HG03571 (cell line): Measurements from ENCODE around the gene TYMP.
"Not testable (repeated sequence)": the region's sequence is repeated elsewhere in the genome, so short reads cannot be mapped to it uniquely, and the experiment has no call there.

Source experiments
- ATAC-seq: cut with Tn5 transposase; IDR thresholded peaks from one replicate; pipeline ENCODE4 v1.9.1; 2021; ENCODE audit not compliant: unreplicated experiment

The TYMP gene

DNA sequence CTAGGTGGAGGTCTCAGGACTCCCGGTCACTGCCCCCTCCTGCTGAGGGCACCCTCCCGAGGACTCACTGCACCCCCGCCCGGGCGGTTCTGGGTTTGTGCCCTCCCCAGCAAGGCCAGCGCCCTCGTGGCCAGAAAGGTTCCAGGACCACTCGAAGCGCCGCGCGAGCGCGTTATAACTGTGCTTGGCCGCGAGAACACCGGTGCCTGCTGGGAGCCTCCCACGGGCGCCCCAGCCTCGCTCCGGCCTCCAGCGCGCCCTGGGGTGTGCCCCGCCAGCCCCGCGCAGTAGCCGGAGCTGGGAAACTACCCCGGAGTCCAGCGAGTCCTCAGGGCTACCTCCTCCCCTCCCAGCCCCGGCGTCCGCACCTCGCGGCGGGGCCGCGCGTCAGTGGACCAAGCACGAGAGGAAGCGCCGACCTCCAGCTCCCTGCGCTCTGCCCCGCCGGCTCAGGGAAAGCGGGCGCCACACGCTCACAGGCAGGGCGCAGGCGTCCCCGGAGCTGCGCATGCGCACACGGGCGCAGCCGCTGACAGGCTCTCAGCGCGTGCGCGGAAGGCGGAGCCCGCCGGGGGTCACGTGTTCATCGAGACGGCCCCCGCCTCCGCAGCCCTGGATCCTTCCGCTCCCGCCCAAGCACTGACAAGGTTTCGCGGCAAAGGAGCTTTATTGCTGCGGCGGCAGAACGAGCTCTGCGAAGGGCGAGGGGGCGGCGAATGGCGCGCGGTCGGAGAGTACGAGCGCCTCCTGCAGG, 4.5 kb downstream of the TYMP start, which contains the start of gene SCO2:
SCO2 (minus strand) TSS at position 495 of the 754 bp plus-strand sequence. CDS start 1,187 bp downstream, outside the sequence.
- peak; percentile 36 for ATAC-seq

DNA sequence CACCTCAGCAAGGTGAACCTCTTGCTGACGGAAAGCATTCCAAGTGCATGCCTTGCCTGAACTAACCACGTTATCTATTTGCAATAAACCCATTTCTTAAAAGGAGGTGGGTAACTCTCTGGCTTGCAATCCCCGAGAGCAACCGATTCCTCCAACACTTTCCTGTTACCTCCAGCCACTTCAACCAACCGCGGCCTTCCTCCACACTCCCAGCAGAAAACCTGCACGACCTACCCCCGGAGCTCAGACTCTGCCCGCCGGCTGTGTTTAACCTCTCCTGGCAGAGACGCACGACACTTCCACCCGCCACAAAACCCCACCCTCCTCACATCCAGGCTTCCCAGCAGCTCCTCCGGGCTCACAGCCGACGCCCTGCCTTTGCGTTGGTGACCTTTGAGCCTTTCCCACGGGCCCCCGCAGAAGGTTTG, 5.1 kb downstream of the TYMP start:
- no peak for ATAC-seq

DNA sequence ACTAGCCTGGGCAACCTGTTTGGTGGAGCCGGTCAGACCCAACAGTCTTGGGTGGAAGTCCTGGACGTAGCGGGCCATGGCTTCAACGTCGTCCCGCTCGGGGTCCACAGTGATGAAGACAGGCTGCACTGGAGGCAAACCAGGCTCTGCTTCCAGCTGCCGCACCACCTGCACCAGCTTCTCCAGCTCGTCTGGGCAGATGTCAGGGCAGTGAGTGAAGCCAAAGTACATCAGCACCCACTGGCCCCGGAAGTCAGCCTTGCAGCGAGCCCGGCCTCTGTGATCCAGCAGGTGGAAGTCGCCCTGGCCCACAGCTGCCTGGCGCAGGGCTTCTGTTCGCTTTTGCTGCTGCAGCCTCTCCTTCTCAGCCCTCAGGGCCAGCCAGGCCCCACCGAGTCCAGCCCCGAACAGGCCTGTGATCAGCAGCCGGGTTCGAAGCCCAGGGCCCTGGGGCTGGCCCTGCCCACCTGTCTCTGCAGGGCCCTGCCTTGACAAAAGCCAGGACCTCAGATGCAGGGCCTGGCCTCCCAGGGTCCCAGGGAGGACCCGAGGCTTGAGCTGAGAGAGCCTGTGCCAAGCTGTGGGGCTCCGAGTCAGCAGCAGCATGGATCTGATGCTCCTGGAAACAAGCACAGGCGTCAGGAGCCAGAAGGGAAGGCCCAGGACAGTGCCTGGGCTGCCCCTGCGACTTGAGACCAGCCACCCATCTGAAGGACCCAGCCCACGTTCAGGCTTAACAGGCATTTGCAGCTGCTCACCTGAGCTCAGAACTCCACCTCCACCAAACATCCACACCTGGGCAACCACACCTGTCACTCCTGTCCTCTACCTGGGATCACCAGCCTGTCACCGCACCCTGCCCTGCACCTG, 5.8 kb downstream of the TYMP start:
- ATAC-seq, result no peak

DNA sequence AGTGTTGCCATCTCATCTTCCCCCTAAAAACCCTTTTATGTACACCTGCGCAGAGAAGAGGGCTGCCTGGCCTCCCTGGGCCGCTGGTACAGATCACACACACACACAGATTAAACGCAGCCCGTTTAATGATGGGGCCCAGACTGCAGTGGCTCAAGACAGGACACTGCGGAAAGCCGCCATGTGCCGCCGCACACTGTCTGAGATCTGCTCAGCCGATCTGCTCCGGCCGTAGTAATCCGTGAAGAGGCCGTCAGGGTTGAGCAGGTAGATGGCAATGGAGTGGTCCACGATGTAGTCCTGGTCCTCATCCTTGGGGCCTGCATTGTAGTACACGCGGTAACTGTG, 6.4 kb downstream of the TYMP start:
- ATAC-seq, result no peak

DNA sequence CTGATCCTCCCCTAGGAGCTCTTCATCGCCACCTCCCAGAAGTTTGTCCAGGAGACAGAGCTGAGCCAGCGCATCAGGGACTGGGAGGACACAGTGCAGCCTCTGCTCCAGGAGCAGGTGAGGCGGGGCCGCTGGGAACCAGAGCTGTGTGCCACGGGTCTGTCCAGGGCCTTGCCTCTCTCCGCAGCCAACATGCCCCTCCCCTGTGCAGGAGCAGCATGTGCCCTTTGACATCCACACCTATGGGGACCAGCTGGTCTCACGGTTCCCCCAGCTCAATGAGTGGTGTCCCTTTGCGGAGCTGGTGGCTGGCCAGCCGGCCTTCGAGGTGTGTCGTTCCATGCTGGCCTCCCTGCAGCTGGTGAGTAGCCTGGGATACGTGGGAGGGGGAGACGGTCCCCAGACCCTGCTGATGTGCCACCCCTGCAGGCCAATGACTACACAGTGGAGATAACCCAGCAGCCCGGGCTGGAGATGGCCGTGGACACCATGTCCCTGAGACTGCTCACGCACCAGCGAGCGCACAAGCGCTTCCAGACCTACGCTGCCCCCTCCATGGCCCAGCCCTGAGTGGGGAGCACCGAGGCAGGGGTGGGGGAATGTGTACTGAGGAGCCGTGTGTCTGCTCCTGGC, 6.9 kb downstream of the TYMP start:
- ATAC-seq, result no peak

DNA sequence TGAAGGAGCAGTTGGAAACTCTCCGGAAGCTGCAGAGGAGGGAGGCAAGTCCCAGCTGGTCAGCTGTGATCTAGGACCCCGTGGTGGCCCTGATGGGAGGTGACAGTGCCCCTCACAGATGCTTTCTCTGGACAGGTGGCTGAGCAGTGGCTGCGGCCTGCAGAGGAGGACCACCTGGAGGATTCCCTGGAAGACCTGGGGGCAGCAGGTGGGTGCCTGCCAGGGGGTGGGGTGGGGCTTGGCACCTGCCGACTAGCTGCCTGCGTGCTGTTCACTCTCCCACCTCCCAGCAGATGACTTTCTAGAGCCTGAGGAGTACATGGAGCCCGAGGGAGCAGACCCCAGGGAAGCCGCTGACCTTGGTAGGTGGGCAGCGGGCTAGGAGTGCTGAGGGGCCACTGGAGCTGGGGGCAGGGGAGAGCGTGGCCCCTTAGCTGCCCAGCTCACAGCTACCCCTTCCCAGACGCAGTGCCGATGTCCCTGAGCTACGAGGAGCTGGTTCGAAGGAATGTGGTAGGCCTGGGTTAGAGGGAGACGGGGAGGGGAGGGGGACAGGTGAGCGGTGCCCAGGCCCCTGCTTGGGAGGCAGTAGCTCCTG, 7.5 kb downstream of the TYMP start:
- no peak for ATAC-seq

DNA sequence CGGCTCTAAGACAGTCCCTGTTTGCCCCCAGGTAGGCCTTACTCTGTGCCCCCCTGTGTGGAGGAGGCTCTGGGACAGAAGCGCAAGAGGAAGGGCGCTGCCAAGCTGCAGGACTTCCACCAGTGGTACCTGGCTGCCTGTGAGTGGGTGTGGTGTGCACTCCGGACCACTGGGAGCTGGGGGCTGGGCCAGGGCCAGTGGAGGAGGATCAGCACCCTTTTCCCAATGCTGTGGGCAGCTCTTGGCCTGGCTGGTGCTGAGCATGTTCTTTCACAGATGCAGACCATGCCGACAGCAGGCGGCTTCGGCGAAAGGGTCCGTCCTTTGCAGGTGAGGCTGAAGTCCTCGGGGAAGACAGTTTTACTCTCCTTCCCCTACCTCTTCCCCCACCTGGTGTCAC, 8.1 kb downstream of the TYMP start:
- no peak for ATAC-seq

DNA sequence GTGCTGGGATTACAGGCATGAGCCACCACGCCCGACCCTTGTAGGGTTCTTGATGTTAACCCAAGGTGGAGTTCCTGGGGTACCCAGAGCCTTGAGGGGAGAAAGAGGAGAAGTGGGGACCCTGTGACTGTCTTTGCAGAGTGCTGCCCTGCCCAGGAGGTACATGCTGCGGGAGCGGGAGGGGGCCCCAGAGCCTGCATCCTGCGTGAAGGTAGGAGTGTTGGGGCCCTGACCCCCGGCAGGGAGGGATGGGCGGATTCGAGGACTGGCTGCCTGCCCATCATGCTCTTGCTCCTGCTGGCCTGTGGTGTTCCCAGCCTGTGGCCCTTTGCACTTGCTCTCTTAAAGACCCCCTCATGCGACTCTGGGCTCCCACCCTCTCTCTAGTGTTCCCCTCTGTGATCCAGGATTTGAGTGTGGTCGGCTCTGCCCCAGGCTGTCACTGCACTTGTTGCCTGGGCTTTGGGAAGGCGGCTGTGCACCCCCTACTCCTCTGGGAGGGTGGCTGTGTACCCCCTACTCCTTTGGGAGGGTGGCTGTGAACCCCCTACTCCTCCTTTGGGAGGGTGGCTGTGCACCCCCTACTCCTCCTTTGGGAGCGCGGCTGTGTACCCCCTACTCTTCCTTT, 8.9 kb downstream of the TYMP start:
- ATAC-seq, result no peak

DNA sequence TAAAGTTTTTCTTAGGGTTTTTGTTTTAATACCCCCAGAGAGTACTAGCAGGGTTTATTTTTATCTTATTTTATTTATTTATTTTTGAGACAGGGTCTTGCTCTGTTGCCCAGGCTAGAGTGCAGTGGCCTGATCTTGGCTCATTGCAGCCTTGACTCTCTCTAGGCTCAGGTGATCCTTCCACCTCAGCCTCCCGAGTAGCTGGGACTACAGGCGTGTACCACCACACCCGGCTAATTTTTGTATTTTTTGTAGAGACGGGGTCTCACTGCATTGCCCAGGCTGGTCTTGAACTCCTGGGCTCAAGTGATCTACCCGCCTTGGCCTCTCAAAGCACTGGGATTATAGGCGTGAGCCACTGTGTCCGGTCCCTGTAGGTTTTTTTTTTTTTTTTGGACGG, 9.6 kb downstream of the TYMP start:
- ATAC-seq, result not testable (repeated sequence)

DNA sequence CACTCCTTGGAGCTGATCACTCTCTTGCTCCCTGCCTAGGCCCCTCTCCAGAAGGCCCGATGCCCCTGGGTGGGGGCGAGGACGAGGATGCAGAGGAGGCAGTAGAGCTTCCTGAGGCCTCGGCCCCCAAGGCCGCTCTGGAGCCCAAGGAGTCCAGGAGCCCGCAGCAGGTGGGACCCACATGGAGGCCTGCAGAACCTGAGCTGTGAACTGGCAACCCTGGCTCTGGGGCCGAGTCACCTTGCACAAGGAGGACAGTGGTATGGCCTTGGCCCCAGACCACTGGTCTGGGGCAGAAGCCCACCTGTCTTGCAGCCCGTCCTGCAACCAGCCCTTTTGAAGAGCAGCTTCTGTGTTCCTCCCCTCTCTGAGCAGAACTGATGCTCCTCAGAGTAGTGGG, 10.7 kb downstream of the TYMP start:
- ATAC-seq, result no peak

DNA sequence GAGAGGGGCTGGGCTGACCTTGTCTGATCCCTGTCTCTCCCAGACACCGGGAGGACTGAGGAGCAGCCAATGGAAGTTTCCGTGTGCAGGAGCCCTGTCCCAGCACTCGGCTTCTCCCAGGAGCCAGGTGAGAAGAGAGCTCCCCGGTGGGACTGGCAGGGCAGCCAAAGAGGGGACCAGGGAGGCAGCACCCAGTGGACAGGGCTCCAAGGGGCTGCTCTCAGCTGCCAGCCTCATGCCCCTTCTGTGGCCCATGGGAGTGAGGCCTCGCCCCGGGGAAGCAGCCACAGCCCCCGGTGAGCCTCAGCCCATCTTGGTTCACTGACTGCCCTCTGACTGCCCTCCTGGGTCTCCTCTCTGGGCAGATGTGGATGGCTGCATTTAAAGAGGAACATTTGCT, 11.2 kb downstream of the TYMP start:
- ATAC-seq, result no peak

DNA sequence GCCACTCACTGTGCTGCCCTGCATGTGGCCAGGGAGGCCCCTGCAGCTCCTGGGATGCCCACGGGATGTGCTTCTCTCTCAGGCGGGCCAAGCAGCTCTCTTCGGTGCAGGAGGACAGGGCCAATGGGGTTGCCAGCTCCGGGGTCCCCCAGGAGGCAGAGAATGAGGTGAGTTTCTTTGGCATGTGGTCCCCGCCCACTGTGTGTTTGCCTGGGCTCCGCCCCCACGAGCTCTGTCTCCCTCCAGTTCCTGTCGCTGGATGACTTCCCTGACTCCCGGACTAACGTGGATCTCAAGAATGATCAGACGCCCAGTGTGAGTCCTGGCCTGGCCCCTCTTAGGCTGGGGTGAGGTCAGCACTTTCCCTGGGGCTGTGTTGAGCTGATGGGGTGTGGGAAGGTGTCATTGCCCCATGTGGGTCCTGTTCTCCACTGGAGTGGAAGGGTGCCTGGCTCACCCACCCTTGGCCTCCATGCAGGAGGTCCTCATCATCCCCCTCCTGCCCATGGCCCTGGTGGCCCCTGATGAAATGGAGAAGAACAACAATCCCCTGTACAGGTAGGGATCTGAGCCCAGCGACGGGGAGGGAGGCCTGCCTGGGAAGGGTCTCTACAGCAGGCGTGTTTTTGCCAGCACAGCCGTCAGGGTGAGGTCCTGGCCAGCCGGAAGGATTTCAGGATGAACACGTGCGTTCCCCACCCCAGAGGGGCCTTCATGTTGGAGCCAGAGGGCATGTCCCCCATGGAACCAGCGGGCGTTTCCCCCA, 12.1 kb downstream of the TYMP start:
- no peak for ATAC-seq

DNA sequence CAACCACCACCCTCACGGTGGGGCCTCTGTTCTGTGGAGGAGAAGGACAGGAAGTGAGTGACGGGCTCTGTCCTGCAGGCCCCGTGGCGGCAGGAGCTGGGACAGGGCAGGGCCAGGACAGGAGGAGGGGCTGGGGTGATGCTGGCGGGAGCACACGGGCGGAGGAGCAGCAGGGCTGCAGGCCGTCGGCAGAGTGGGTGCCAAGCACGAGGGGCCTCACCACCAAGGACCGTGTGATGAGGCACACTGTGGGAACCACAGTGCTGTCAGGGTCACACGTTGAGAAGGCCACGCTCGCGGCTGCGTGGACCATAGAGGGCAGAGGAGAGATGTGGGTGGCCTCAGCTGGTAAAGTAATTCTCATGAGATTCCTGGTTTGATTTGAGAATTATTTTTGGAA, 12.9 kb downstream of the TYMP start:
- no peak for ATAC-seq

DNA sequence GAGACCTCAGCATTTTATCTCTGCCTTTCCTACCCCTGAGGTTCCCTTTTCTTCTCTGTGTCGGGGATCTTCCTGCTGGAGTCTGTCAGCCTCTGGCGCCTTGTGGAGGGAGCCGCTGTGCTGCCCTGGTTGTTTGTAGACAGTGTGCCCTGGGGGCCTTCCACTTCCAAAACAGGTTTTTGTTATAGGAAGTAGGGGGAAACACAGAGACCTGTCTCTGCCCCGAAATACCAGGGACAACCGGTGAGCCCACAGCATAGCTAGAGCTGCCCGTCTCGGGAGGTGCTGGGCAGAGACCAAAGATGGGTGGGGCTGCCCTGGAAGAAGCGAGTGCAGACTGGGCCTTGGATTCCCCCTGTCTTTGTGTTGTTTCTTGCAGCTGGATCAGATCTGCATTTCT, 13.7 kb downstream of the TYMP start:
- ATAC-seq, result no peak

DNA sequence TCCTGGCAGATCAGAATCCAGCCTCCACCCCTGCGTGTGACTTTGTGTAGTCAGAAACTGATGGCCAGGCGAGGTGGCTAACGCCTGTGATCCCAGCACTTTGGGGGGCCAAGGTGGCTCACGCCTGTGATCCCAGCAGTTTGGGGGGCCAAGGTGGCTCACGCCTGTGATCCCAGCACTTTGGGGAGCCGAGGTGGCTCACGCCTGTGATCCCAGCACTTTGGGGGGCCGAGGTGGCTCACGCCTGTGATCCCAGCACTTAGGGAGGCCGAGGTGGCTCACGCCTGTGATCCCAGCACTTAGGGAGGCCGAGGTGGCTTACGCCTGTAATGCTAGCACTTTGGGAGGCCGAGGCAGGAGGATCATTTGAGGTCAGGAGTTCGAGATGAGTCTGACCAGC, 16.6 kb downstream of the TYMP start:
- no peak for ATAC-seq

DNA sequence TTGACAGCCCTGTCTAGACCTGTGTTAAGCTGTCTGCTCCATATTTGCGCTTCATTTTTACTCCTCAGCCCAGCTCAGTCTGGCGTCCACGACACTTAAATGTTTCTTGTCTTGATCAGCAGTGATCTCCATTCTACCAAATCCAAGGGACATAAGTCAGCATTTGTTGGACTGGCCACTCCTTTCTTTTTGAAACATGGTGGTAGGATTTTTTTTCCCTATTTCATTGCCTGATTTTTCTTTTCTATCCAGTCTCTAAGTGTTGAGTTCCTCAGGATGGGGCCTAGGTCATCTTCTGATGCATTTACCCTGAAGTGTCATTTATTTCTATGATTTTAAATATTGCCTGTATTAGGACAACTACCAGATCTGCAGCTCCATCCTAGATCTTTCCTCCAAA, 20.9 kb downstream of the TYMP start:
- ATAC-seq, result no peak

DNA sequence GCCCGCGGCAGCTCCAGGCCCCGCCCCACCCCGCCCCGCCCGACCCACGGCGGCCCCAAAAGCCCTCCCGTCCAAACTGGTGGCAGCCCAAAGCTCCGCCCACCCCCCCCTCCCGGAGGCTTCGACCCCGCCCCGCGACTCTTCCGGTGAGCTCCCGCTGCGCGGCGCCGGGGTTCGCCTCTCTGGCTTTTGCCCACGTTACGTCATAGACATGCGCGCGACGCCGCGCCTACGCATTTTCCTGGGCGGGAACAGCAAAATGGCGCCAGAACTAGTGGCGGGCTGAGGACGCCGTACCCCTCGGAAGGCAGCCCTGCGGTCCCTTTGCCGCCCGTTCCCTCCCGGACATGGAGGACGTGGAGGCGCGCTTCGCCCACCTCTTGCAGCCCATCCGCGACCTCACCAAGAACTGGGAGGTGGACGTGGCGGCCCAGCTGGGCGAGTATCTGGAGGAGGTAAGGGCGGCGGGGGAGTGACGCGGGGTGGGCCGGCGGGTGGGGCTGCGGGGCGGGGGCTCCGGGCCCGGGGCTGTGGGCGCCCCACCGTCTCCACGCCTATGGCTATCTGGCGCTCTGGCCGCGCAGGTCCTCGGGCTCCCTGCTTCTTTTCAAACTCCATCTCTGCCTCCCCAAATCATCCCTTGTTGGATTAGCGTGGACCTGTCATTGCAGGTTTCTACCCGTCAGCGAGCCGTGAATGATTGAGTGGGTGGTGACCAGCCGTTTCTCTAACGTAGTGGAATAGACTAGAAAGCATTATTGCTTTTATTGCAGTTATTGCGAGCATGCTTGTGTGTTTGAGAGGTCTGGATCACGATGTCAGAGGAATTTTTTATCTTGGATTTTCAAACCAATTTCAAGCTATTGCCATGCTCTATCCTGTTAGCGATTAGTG, 21.6 kb downstream of the TYMP start, which contains the start of gene NCAPH2:
NCAPH2 (plus strand) TSS at position 234 of the 894 bp plus-strand sequence; CDS start at position 348, 114 bp downstream.
- peak; percentile 64 for ATAC-seq

DNA sequence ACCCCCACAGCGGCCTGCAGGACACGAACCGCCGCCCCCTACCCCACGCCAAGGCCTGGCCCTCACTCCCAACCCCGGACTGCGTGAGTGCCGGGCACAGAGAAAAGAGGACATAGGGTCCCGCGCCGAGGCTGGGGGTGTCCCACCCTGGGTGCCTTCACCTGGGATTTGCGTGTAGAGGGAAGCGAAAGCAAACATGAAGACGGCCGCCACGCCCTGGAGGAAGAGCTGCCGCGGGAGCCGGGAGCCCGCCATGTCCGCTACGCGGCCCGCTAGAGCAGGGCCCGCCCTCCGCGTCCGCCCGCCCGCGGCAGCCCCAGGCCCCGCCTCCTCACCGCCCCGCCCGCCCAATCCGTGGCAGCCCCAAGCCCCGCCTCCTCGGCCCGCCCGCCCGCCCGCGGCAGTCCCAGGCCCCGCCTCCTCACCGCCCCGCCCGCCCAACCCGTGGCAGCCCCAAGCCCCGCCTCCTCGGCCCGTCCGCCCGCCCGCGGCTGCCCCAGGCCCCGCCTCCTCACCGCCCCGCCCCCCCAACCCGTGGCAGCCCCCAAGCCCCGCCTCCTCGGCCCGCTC, 22.3 kb downstream of the TYMP start, which contains the start of gene LMF2:
LMF2 (minus strand) TSS at position 282 of the 570 bp plus-strand sequence; CDS start at position 255, 27 bp downstream.
- no peak for ATAC-seq
